Neuronal stem cell (in vitro differentiated cells): ENCODE results near the gene GRID1. TPM values are rescaled to one million over a fixed set of nuclear protein-coding genes. Genes with fewer than 3 reads are reported as not detected.

ENCODE experiments used
- DNase-seq: peaks from one replicate; pipeline ENCODE4 v3.0.0-alpha.2; 2013; ENCODE audit warnings: low spot score
- H2AFZ ChIP-seq: one replicate; pipeline ENCODE4 v1.6.1; 2013; ENCODE audit warnings: mild to moderate bottlenecking, low read length, inconsistent platforms
- H2AK5ac ChIP-seq: 2 replicates; pipeline ENCODE4 v1.6.1; 2013; ENCODE audit warnings: low read depth, mild to moderate bottlenecking, inconsistent platforms, low read length, moderate library complexity, mixed read lengths
- H2BK120ac ChIP-seq: 2 replicates; pipeline ENCODE4 v1.6.1; 2013; ENCODE audit warnings: low read depth, mild to moderate bottlenecking, inconsistent platforms, low read length, moderate library complexity, mixed read lengths
- H2BK12ac ChIP-seq: one replicate; pipeline ENCODE4 v1.6.1; 2013; ENCODE audit warnings: low read length, inconsistent platforms
- H2BK15ac ChIP-seq: 2 replicates; pipeline ENCODE4 v1.6.1; 2013; ENCODE audit warnings: mild to moderate bottlenecking, low read length, inconsistent platforms, mixed read lengths
- H2BK5ac ChIP-seq: one replicate; pipeline ENCODE4 v1.6.1; 2013; ENCODE audit warnings: inconsistent platforms, mild to moderate bottlenecking, low read length, moderate library complexity
- H3K14ac ChIP-seq: one replicate; pipeline ENCODE4 v1.6.1; 2013; ENCODE audit warnings: low read length, inconsistent platforms
- H3K18ac ChIP-seq: 2 replicates; pipeline ENCODE4 v1.6.1; 2013; ENCODE audit warnings: low read length, inconsistent platforms
- H3K23ac ChIP-seq: 2 replicates; pipeline ENCODE4 v1.6.1; 2013; ENCODE audit warnings: low read depth, mild to moderate bottlenecking, mixed read lengths, low read length, inconsistent platforms; ENCODE audit not compliant: poor library complexity
- H3K27ac ChIP-seq: replicated peaks from 3 replicates; pipeline ENCODE4 v1.5.1; 2013; ENCODE audit warnings: low read length, inconsistent platforms
- H3K27me3 ChIP-seq, 3 experiments: 2 replicates each; pipeline ENCODE4 v1.6.1; 2013; ENCODE audit warnings: low read length in 3 of 3, mild to moderate bottlenecking in 2 of 3, inconsistent platforms in 1 of 3, low read depth in 1 of 3, mixed read lengths in 1 of 3, moderate library complexity in 1 of 3; ENCODE audit not compliant: control insufficient read depth in 3 of 3, insufficient read depth in 3 of 3
- H3K36me3 ChIP-seq, 2 donors: replicated peaks in 1 of 2; 2 replicates each; pipeline ENCODE4 v1.6.1; 2013; ENCODE audit warnings: low read length in 2 of 2; ENCODE audit not compliant: control insufficient read depth in 2 of 2, insufficient read depth in 2 of 2
- H3K4ac ChIP-seq: 2 replicates; pipeline ENCODE4 v1.6.1; 2013; ENCODE audit warnings: inconsistent platforms, mild to moderate bottlenecking, low read length, moderate library complexity
- H3K4me1 ChIP-seq, 2 donors: 1 replicate in 1 of 2; 2 replicates in 1 of 2; pipeline ENCODE4 v1.6.1; 2013; ENCODE audit warnings: low read length in 2 of 2, low read depth in 1 of 2; ENCODE audit not compliant: control insufficient read depth in 2 of 2, insufficient read depth in 1 of 2
- H3K4me2 ChIP-seq: one replicate; pipeline ENCODE4 v1.6.1; 2013; ENCODE audit warnings: mild to moderate bottlenecking, low read length, inconsistent platforms; ENCODE audit not compliant: insufficient read depth, poor library complexity, severe bottlenecking
- H3K4me3 ChIP-seq, 2 donors: 2 replicates each; pipeline ENCODE4 v1.5.1; 2013; ENCODE audit warnings: low read length in 2 of 2, mild to moderate bottlenecking in 2 of 2, inconsistent platforms in 1 of 2, moderate library complexity in 1 of 2
- H3K79me1 ChIP-seq: one replicate; pipeline ENCODE4 v1.6.1; 2013; ENCODE audit warnings: low read depth, mild to moderate bottlenecking, inconsistent platforms, low read length, moderate library complexity
- H3K9ac ChIP-seq: one replicate; pipeline ENCODE4 v1.6.1; 2013; ENCODE audit warnings: mild to moderate bottlenecking, low read depth, low read length, inconsistent platforms; ENCODE audit not compliant: poor library complexity
- H3K9me3 ChIP-seq, 2 donors: replicated peaks in 1 of 2; 2 replicates each; pipeline versions ENCODE3 to v1.6.1; 2013; ENCODE audit warnings: low read length in 2 of 2, mild to moderate bottlenecking in 2 of 2, inconsistent platforms in 1 of 2, low read depth in 1 of 2, mixed read lengths in 1 of 2, moderate library complexity in 1 of 2; ENCODE audit not compliant: control insufficient read depth in 2 of 2, insufficient read depth in 1 of 2
- H4K8ac ChIP-seq: one replicate; pipeline ENCODE4 v1.6.1; 2013; ENCODE audit warnings: low read depth, mild to moderate bottlenecking, inconsistent platforms, low read length, moderate library complexity
- H4K91ac ChIP-seq: one replicate; pipeline ENCODE4 v1.6.1; 2013; ENCODE audit warnings: low read length, low read depth, mild to moderate bottlenecking, inconsistent platforms; ENCODE audit not compliant: poor library complexity
- WGBS, 2 donors: extraction: QIAGEN DNeasy Blood & Tissue Kit; methylation state at CpG; one replicate each; pipeline ENCODE4 v1.1.7; 2013; ENCODE audit warnings: missing lambda C conversion rate in 2 of 2, mixed read lengths in 1 of 2; ENCODE audit not compliant: insufficient read length in 2 of 2, insufficient replicate concordance in 1 of 2; ENCODE audit errors: extremely low coverage in 2 of 2; 5-methylcytosine and 5-hydroxymethylcytosine counted together
- polyA plus RNA-seq, 2 experiments: library from polyadenylated mRNA; stranded (reverse); fragments of 200-250 nt; gene quantifications; one replicate each; pipeline ENCODE4 v1.2.3, GENCODE V29; 2013

GRID1 gene
- 0.70 TPM for polyA plus RNA-seq (2013, experiment 1 of 2)
- 0.89 TPM for polyA plus RNA-seq (2013, experiment 2 of 2)

- Histone ChIP-seq H3K18ac (peak within 1 kb of the TSS; percentile 94), H3K36me3 (no peaks in the 10 kb centered on the region), H2BK15ac (peak within 1 kb of the TSS; percentile 85), H3K4me1 (peaks cover 0 to 18% of the 10 kb centered on the region in 2 donors), H2BK12ac (peak within 1 kb of the TSS; percentile 22), H3K4me2 (peak within 1 kb of the TSS; percentile 100), H4K91ac (no peak within 1 kb of the TSS), H2BK5ac (no peak within 1 kb of the TSS), H3K4me3 (peak within 1 kb of the TSS; percentile 41 to 83), H3K9ac (peak within 1 kb of the TSS; percentile 70), H3K79me1 (no peaks in the 10 kb centered on the region), H2BK120ac (peak within 1 kb of the TSS; percentile 81), H4K8ac (no peak within 1 kb of the TSS), H3K27me3 (peaks cover 43 to 95% (median 78%) of the 10 kb centered on the region in 3 experiments), H3K4ac (peak within 1 kb of the TSS; percentile 84), H2AFZ (peak within 1 kb of the TSS; percentile 98), H3K14ac (peak within 1 kb of the TSS; percentile 97), H3K23ac (peak within 1 kb of the TSS; percentile 97), H3K9me3 (peaks cover 0 to 10% of the 10 kb centered on the region in 2 donors), H3K27ac (no peak within 1 kb of the TSS), H2AK5ac (peak within 1 kb of the TSS; percentile 90)
- WGBS, 2 donors, result no CpG with 5 or more reads among the region's 119 CpGs
- no peak for DNase-seq
These were observed at the start of gene GRID1 for GRCh38 chr10:86366033-86366901. GRID1 (minus strand) TSS chr10:86366795.

DNA sequence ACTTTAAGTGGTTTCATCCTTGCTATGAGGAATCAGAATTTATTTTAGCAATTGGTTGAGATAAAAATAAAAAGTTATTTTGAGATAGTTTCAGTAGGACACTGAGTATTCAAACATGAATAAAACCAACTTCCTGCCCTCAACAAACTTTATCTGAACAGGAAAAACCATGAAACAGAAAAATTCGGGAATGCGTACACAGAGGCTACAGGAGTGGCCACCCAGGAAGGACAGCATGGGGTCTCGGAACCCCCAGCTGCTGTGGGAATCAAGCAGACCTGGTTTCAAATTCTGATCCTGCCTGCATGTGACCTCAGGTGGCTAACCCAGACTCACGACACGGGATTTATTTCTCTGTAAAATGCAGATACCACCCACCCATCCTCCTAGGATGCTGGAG is 49.0 kb upstream of the GRID1 start:
- H3K14ac ChIP-seq, result no peak overlapping the region
- no peak overlapping the region for H2BK15ac ChIP-seq
- no peak overlapping the region for H2BK5ac ChIP-seq
- H2BK120ac ChIP-seq, result no peak overlapping the region
- H3K4me3 ChIP-seq, result no peak overlapping the region
- H3K4ac ChIP-seq, result no peak overlapping the region
- no peak overlapping the region for H2AFZ ChIP-seq
- no CpG with 5 or more reads among the region's 5 CpGs for WGBS, 2 donors
- H3K18ac ChIP-seq, result no peak overlapping the region
- no peak overlapping the region for H2AK5ac ChIP-seq
- H3K9ac ChIP-seq, result no peak overlapping the region
- H3K27me3 ChIP-seq, result peaks cover 0 to 3% (median 0%) of the 10 kb centered on the region in 3 experiments
- no peaks in the 10 kb centered on the region for H3K36me3 ChIP-seq
- H2BK12ac ChIP-seq, result no peak overlapping the region
- H4K91ac ChIP-seq, result no peak overlapping the region
- no peak overlapping the region for H3K23ac ChIP-seq
- no peak overlapping the region for H4K8ac ChIP-seq
- no peak overlapping the region for H3K27ac ChIP-seq
- no peaks in the 10 kb centered on the region for H3K4me1 ChIP-seq
- no peak for DNase-seq
- no peaks in the 10 kb centered on the region for H3K79me1 ChIP-seq
- H3K4me2 ChIP-seq, result no peak overlapping the region
- no peaks in the 10 kb centered on the region for H3K9me3 ChIP-seq

- Histone ChIP-seq H2AFZ (no peak overlapping the region), H2BK5ac (no peak overlapping the region), H3K4me2 (no peak overlapping the region), H2AK5ac (no peak overlapping the region), H4K8ac (no peak overlapping the region), H3K27me3 (peaks cover 0 to 3% (median 0%) of the 10 kb centered on the region in 3 experiments), H4K91ac (no peak overlapping the region), H3K9me3 (no peaks in the 10 kb centered on the region), H3K9ac (no peak overlapping the region), H3K18ac (no peak overlapping the region), H3K36me3 (no peaks in the 10 kb centered on the region), H3K79me1 (no peaks in the 10 kb centered on the region), H2BK12ac (no peak overlapping the region), H2BK120ac (no peak overlapping the region), H2BK15ac (no peak overlapping the region), H3K4me3 (no peak overlapping the region), H3K27ac (no peak overlapping the region), H3K14ac (no peak overlapping the region), H3K23ac (no peak overlapping the region), H3K4ac (no peak overlapping the region), H3K4me1 (no peaks in the 10 kb centered on the region)
- no CpG with 5 or more reads among the region's 3 CpGs for WGBS, 2 donors
- DNase-seq, result no peak
These were observed 48.5 kb upstream of the GRID1 start for GRCh38 chr10:86415116-86415515.

DNA sequence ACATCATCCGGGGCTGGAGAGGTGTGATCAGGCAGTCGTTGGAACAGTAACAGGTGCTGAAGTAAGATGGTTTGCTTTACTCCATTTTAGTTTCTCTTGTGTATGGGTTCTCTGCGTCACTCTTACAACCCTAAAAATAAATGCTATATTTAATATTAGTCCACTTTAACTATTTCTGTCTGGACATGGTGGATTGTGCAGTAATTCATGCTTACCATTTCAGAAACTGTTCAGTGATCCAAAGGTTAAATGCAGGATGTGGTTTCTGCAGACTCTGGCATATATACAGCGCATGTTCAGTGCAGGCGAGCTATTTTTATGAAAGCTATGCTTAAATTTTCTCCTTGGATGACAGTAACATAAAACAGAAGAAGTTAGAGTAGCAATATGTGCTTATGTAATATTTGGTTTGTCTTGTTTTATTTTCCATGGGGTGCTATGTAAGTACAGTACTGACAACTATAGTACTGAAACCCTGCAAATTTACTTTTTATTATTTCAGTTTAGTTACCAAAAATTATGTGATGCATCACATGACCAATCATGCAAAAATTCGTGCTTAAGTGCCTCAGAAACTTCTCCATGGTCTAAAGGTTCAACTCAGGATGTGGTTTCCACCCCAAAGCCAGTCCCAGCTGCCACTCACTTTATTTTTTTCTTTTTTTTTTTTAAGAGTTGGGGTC is 46.6 kb upstream of the GRID1 start:
- no peaks in the 10 kb centered on the region for H3K4me1 ChIP-seq
- no peak overlapping the region for H2BK5ac ChIP-seq
- no peak overlapping the region for H3K4ac ChIP-seq
- no peak overlapping the region for H4K8ac ChIP-seq
- no peak overlapping the region for H3K27ac ChIP-seq
- H3K18ac ChIP-seq, result no peak overlapping the region
- H3K23ac ChIP-seq, result no peak overlapping the region
- H4K91ac ChIP-seq, result no peak overlapping the region
- no peaks in the 10 kb centered on the region for H3K79me1 ChIP-seq
- WGBS, 2 donors, result no CpG with 5 or more reads among the region's 6 CpGs
- no peak overlapping the region for H3K9ac ChIP-seq
- no peak overlapping the region for H3K14ac ChIP-seq
- H3K27me3 ChIP-seq, result peaks cover 0 to 3% (median 0%) of the 10 kb centered on the region in 3 experiments
- H3K36me3 ChIP-seq, result no peaks in the 10 kb centered on the region
- H2BK120ac ChIP-seq, result no peak overlapping the region
- H3K9me3 ChIP-seq, result no peaks in the 10 kb centered on the region
- H2BK15ac ChIP-seq, result no peak overlapping the region
- no peak overlapping the region for H3K4me2 ChIP-seq
- H2BK12ac ChIP-seq, result no peak overlapping the region
- no peak overlapping the region for H2AK5ac ChIP-seq
- DNase-seq, result no peak
- no peak overlapping the region for H3K4me3 ChIP-seq
- no peak overlapping the region for H2AFZ ChIP-seq
